Osteocyte (in vitro differentiated cells): ENCODE measurements around the gene LY6G5C. TPM values are rescaled to one million over a fixed set of nuclear protein-coding genes. Genes with fewer than 3 reads are reported as not detected.

ENCODE experiments used
- DNase-seq: peaks from one replicate; pipeline ENCODE4 v3.0.0; 2021; ENCODE audit warnings: mixed read lengths; ENCODE audit not compliant: unreplicated experiment; ENCODE audit errors: extremely low spot score
- H3K27ac Mint-ChIP-seq: one replicate; pipeline ENCODE4 v1.8.0; 2021; ENCODE audit warnings: mild to moderate bottlenecking, mixed read lengths; ENCODE audit not compliant: unreplicated experiment
- H3K27me3 Mint-ChIP-seq: one replicate; pipeline ENCODE4 v1.8.0; 2021; ENCODE audit warnings: mixed read lengths; ENCODE audit not compliant: unreplicated experiment
- H3K36me3 Mint-ChIP-seq: one replicate; pipeline ENCODE4 v1.8.0; 2021; ENCODE audit warnings: mixed read lengths; ENCODE audit not compliant: unreplicated experiment
- H3K4me1 Mint-ChIP-seq: one replicate; pipeline ENCODE4 v1.8.0; 2021; ENCODE audit warnings: mixed read lengths; ENCODE audit not compliant: unreplicated experiment
- H3K4me3 Mint-ChIP-seq: one replicate; pipeline ENCODE4 v1.8.0; 2021; ENCODE audit warnings: mild to moderate bottlenecking, moderate library complexity, mixed read lengths; ENCODE audit not compliant: unreplicated experiment
- H3K9me3 Mint-ChIP-seq: one replicate; pipeline ENCODE4 v1.8.0; 2021; ENCODE audit warnings: mixed read lengths; ENCODE audit not compliant: unreplicated experiment
- CTCF ChIP-seq: fragments of 200-600 bp; sonication (generic); IDR thresholded peaks from 2 replicates; pipeline ENCODE4 v1.5.0; 2021; ENCODE audit warnings: antibody characterized with exemption, mild to moderate bottlenecking, moderate library complexity
- total RNA-seq: library from RNA; stranded (reverse); gene quantifications from 2 replicates; pipeline ENCODE4 v1.2.1, GENCODE V29; 2021

Gene LY6G5C
- total RNA-seq, 1 donor from 2014 or later = 3.9 TPM

- H3K9me3 Mint-ChIP-seq = no peaks in the 10 kb centered on the region
Observed at GRCh38 chr6:31727717-31728671, 47.1 kb upstream of the LY6G5C start.

GRCh38 chr6:31727034-31727716 is 46.3 kb upstream of the LY6G5C start:
- DNase-seq = no peak
- peaks cover 33% of the 10 kb centered on the region for H3K36me3 Mint-ChIP-seq
- TF ChIP-seq CTCF = no peak
- H3K27ac Mint-ChIP-seq = no peak overlapping the region
- H3K9me3 Mint-ChIP-seq = no peaks in the 10 kb centered on the region
- H3K4me3 Mint-ChIP-seq = peak overlapping the region; percentile 53
- H3K27me3 Mint-ChIP-seq = no peaks in the 10 kb centered on the region
- H3K4me1 Mint-ChIP-seq = peaks cover 24% of the 10 kb centered on the region

More at GRCh38 chr6:31727717-31728671, 47.1 kb upstream of the LY6G5C start:
- no peak for DNase-seq
- peak overlapping the region; percentile 99 for H3K4me3 Mint-ChIP-seq
- peaks cover 34% of the 10 kb centered on the region for H3K36me3 Mint-ChIP-seq
- no peak overlapping the region for H3K27ac Mint-ChIP-seq
- TF ChIP-seq CTCF = no peak
- peaks cover 25% of the 10 kb centered on the region for H3K4me1 Mint-ChIP-seq
- no peaks in the 10 kb centered on the region for H3K27me3 Mint-ChIP-seq

- Mint-ChIP-seq H3K27ac (no peak overlapping the region), H3K4me3 (no peak overlapping the region)
Observed at GRCh38 chr6:31725502-31726350, 44.9 kb upstream of the LY6G5C start.

GRCh38 chr6:31723980-31724691 is 43.3 kb upstream of the LY6G5C start:
- no peak for DNase-seq
- Mint-ChIP-seq H3K36me3 (peaks cover 22% of the 10 kb centered on the region), H3K4me3 (no peak overlapping the region), H3K27me3 (no peaks in the 10 kb centered on the region), H3K9me3 (no peaks in the 10 kb centered on the region), H3K4me1 (peaks cover 10% of the 10 kb centered on the region), H3K27ac (no peak overlapping the region)
- TF ChIP-seq CTCF = no peak

More at GRCh38 chr6:31725502-31726350, 44.9 kb upstream of the LY6G5C start:
- TF ChIP-seq CTCF = no peak
- Mint-ChIP-seq H3K36me3 (peaks cover 25% of the 10 kb centered on the region), H3K9me3 (no peaks in the 10 kb centered on the region), H3K27me3 (no peaks in the 10 kb centered on the region), H3K4me1 (peaks cover 18% of the 10 kb centered on the region)
- DNase-seq = no peak
